ENCODE results near the gene IL12A.

The IL12A gene

DNA sequence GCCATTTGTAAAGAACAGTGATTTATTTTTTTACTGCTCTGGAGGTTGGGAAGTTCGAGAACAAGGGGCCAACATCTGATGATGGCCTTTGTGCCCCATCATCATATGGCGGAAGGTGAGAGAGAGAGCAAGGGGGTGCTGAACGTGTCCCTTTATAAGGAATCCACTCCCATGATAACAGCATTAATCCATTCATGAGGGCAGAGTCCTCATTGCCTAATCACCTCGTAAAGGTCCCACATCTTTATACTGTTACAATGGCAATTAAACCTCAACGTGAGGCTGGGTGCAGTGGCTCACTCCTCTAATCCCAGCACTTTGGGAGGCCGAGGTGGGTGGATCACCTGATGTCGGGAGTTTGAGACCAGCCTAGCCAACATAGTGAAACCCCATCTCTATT, 8.3 kb downstream of the IL12A start:
- TF ChIP-seq, protein P1, sequence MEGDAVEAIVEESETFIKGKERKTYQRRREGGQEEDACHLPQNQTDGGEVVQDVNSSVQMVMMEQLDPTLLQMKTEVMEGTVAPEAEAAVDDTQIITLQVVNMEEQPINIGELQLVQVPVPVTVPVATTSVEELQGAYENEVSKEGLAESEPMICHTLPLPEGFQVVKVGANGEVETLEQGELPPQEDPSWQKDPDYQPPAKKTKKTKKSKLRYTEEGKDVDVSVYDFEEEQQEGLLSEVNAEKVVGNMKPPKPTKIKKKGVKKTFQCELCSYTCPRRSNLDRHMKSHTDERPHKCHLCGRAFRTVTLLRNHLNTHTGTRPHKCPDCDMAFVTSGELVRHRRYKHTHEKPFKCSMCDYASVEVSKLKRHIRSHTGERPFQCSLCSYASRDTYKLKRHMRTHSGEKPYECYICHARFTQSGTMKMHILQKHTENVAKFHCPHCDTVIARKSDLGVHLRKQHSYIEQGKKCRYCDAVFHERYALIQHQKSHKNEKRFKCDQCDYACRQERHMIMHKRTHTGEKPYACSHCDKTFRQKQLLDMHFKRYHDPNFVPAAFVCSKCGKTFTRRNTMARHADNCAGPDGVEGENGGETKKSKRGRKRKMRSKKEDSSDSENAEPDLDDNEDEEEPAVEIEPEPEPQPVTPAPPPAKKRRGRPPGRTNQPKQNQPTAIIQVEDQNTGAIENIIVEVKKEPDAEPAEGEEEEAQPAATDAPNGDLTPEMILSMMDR (conservative IDR thresholded peaks at IDR 0.05; ENCODE audit: control insufficient read depth, insufficient read depth, low read depth, low read length), result no peak
- no peak overlapping the region for H3K4me3 ChIP-seq (ENCODE audit: control insufficient read depth, low read depth, low read length)
- no peak for DNase-seq (ENCODE audit: low read depth)

DNA sequence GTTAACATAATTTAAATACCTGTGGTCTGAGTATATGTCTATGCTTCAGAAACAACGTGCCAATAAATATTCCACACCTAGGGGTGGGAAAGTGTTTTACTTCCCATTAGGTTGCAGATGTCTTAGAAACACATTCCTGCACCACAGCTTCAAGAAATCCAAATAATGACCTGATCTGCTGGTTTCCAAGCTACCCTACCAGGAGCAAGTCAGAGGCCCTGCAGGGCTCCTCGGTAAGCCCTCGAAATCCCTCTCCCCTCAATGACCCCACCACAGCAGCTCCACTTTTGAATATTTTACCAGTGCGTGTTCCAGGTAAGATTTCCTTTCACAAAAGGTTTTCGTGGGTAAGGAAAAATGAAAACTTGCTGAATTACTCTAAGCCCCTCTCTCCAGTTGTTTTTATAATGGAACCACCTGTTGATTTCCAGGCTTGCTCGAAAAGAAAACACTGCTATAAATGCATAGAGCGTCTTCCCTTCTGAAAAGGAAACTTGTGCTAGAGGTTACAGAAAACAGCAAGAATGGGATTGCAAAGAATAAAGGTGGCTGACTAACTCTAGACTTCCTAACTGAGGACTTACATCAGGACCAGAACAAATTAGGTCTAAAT, 12.6 kb downstream of the IL12A start:
- DNase-seq (ENCODE audit: low read depth), result no peak
- TF ChIP-seq, protein P1 (conservative IDR thresholded peaks at IDR 0.05; ENCODE audit: control insufficient read depth, insufficient read depth, low read depth, low read length), result no peak
- H3K4me3 ChIP-seq (ENCODE audit: control insufficient read depth, low read depth, low read length), result no peak overlapping the region

DNA sequence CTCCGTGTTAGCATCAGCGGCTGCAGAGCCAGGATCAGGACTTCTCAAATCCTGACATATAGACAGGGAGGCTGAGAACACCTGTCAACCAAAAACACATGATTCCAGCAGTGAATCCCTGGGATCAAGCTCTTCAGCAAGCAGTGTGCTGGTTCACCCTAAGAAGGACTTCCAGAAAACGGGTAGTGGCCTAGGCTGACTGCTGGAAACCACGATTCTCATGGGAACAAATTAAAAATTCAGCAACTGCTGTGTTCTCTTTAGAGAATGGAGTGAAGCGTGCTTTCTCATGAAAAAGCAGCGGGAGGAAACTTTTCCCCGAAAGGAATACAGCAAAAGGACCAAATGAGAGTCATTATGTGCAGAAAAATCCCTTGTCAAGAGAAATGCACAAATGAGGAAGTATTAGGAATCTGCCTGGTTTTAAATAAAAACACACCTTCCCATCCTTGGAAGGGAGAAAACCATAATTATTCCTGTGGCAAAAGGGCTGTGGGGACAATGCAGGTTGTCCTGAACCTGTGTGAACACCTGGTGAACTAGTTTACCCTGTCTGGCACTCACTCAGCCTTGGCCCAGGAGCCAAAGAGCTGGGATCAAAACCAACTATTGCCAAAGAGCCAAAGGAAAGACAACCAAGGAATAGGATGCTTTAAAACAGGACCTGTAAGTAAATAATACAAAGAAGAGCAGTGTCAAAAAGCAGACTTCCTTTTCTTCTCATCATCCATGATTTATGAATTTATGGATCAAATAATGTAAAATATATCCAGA, 13.4 kb downstream of the IL12A start:
- DNase-seq (ENCODE audit: low read depth), result no peak
- no peak overlapping the region for H3K4me3 ChIP-seq (ENCODE audit: control insufficient read depth, low read depth, low read length)
- TF ChIP-seq, protein P1 (conservative IDR thresholded peaks at IDR 0.05; ENCODE audit: control insufficient read depth, insufficient read depth, low read depth, low read length), result no peak

DNA sequence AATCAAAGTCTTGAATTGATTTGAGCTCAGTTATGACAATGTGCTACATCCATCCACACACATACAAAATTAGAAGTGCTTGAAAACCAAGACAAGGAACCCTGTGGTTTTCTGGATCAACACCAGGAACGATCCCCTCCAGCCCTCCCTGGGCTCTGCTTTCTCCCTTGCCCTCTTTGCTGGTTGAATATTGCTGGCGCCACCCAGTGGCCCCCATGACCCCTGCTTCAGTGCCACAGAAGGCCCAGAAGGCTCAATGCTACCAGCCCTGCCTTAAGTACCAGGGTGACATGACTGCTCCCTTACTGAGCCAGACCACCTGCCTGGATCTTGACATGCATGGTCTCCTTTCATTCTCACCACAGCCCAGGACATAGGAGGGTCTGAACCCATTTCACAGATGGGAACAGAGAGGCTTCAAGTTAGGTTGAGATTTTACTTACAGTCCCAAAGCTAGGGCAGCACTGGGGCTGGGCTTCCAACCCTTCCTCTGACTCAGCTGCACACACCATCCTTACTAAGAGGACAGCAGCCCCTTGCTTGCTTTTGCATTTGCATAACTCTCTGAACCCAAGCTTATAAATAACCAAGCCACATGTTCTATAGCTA, 15.0 kb downstream of the IL12A start:
- no peak overlapping the region for H3K4me3 ChIP-seq (ENCODE audit: control insufficient read depth, low read depth, low read length)
- DNase-seq (ENCODE audit: low read depth), result peak; percentile 54
- TF ChIP-seq, protein P1 (conservative IDR thresholded peaks at IDR 0.05; ENCODE audit: control insufficient read depth, insufficient read depth, low read depth, low read length), result peak; percentile 54

DNA sequence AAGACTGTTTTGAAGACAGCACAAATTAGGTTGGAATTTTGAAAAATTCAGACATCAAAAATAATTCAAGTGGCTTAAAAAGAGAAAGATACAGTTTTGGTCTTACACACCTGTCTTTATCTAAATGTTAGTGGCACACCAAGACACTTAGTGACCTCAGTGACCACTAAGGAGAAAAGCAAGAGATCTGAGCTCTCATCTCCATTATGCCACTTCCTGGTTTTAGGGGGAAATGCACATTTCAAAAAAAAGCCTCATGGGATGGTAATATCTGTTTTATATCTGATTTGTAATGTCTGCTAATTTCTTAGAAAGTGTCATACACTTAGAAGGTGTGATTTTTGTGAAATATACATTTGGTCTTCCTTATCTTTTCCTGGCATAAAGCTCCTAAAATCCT, 16.4 kb downstream of the IL12A start:
- H3K4me3 ChIP-seq (ENCODE audit: control insufficient read depth, low read depth, low read length), result no peak overlapping the region
- DNase-seq (ENCODE audit: low read depth), result no peak
- TF ChIP-seq, protein P1 (conservative IDR thresholded peaks at IDR 0.05; ENCODE audit: control insufficient read depth, insufficient read depth, low read depth, low read length), result no peak

DNA sequence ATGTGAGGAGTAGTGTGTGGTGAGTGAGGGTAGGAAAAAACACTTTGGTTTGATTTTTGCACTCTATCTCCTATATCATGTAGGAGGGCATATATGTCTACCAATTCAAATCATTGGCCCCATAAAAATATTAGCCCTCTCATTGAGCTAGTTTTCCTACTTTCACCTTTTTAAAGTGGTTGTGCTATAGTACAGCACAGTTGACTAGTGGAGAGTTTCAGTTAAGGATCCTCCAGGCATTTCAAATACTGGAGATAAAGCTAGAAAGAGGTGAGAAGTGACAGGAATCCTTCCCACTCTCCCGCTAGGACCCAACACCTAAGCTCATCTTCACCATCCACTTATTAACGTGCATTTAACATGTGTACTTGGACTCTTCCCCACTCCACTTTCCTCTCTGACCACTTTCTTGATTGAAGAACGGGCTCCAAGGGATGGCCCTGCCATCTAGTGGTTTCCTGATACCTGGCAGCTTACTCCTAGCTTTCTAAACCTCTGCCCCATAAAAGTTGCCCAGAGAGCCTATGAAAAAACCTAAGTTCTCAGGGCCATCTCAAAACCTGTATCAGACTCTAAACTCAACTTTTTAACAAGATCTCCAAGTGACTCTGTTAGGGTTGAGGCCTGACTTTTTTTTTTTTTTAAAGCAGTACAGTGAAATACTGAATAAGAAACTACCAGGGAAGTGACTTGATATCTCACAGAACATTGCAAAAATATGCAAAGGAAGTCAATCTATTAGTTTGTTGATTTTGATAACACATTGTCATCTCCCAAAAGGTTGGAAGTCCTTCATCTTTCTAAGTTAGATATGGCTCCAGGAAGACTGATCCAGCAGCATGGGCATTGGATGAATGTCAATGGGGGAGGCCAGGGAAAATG, 17.9 kb downstream of the IL12A start:
- no peak overlapping the region for H3K4me3 ChIP-seq (ENCODE audit: control insufficient read depth, low read depth, low read length)
- TF ChIP-seq, protein P1 (conservative IDR thresholded peaks at IDR 0.05; ENCODE audit: control insufficient read depth, insufficient read depth, low read depth, low read length), result peak; percentile 99
- DNase-seq (ENCODE audit: low read depth), result peak; percentile 82

All from fibroblast of mammary gland (primary cell).